Measurements from ENCODE around the gene ENOX1.

GRCh38 chr13:43411211-43411610 lies 375.6 kb downstream of the ENOX1 start:
- TF ChIP-seq FOXK2 (IDR thresholded peaks at IDR 0.05) (no peak), FOXM1 (IDR thresholded peaks at IDR 0.05; ENCODE audit: borderline replicate concordance) (no peak), FOXA1 (IDR thresholded peaks at IDR 0.05) (no peak), TARDBP (IDR thresholded peaks at IDR 0.05) (no peak), SUZ12 (IDR thresholded peaks at IDR 0.05) (no peak), LEF1 (IDR thresholded peaks at IDR 0.05; ENCODE audit: borderline replicate concordance) (no peak)
